CD4-positive, alpha-beta T cell treated with Interleukin-12 subunit alpha and Interleukin-12 subunit beta, for 1 hour (primary cell): ENCODE data around the gene RAPGEF4.

ENCODE experiments used
- DNase-seq: peaks from one replicate; pipeline ENCODE4 v3.0.0-alpha.2; 2020

RAPGEF4 gene

DNA sequence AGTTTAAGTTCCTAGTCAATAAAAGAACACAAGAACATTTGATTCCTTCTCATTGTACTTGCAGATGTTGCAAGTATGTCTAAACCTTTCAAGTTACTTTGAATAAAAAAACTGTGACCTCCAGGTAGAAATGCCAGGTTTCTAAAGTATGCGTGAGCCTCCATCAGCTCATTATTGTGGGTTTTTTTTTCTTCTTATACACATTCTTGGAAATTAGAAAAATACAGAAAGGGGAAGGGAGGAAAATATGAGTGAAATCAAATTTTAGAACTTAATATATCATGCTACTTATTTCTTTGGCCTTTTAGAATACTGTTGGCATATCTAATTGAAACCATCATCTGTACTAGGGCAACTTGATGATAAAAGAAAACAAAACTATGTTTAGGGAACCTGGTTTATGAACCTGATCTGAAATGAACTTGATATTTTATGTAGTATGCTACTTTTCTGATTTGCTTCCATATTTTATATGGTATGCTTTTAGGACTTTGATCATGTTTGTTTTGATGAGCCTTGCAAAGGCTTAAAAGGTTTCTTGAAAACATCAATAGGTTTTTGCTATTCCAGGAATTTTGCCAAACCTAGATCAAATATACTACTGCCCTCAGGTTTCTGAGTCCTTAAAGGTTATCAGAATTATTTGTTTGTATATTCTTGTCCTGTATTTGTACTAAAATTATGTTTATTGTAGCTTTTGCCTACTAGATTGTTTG, 209.3 kb downstream of the RAPGEF4 start:
- DNase-seq: no peak

DNA sequence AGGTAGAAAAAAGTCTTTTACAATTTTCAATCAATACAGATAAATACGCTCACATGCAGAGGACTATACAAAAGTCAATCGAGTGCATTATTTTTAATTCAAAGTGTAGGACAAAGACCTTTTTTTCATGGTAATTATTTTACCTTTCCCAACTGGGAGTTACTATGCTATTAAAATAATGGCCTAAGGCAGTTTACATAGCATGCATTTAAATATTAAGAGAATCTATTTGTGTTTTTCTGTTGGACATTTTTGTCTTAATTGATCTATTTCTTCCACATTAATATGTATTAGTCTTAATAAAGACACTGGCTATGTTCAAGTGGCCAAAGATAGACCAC, 209.8 kb downstream of the RAPGEF4 start:
- no peak for DNase-seq

DNA sequence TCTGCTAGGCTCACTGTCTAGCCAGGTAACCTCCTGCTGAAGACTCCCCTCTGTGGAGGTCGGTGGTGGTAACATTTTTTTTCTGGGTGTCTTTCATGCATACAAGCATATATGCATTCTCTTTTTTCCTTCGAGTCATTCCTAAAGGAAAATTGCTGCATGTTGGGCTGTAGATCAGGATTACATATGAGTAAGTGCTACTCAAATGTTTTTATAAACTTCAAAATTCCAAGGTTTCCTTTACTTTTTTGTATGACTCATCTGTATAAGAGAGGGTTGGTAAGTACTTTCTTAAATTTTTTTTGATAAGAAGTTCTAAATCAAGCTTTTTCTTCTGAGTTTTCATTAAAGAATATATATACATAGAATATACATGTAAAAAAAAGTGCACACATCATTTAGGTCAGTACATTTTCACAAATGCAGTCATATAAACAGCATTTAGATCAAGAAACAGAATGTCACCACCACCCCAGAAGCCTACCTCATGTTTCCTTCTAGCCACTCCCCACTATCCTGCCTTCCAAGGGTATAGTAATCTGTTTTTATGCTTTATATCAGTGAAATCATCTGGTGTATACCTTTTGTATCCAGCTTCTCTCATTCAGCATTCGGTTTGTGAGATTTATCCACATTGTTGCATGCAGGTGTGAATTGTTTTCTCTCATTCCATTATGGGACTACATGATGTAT, 212.0 kb downstream of the RAPGEF4 start:
- DNase-seq: no peak

DNA sequence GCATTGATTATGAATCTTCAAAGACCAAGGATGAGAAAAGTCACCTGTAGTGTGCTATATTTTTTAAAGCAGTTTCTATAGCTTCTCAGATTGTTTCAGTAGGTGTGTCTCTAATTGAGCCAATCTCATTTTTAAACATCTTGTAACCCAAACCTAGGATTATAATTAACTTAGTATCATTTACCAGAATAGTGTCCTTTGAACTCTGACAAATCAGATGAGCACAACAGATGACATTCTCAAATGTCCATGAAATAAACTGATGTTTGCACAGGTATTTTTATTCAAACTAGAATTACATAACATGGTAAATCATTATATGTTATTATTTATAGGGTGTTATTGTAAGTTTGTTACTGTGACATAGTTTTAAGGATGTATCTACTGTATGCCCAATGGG, 213.9 kb downstream of the RAPGEF4 start:
- no peak for DNase-seq

DNA sequence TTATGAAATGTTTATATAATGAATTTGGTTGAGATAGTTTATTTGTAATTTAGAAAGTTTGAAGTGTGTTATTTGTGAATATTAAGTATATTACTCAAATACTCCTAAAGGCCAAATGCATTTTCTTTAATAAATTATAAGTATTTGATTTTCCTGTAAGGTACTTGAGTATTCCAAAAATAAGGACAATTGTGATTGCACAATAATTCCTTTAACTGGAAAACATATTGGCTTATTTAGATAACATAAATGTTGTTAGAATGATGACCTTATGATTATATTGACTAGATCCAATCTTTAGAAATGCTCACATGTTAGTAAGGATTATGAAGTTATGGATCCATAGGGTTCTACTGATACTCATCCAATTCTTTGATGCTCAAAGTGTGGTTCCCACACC, 214.9 kb downstream of the RAPGEF4 start:
- no peak for DNase-seq

DNA sequence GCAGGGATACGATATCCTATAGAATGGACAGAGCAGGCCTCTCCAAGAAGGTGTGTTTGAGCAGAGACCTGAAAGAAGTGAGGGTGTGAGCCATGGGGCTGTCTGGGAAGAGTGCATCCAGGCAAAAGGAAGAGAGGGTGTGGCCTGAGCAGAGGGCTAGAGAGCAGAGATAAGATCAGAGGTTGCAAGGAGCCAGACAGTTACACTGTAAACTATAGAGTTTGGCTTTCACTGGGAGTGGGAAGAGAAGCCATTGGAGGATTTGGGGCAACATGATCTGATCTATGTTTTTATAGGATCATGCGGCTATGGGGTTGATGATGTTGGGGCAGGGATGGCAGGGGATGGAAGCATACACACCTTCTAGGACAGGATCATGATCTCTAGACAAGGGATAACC, 215.9 kb downstream of the RAPGEF4 start:
- no peak for DNase-seq

DNA sequence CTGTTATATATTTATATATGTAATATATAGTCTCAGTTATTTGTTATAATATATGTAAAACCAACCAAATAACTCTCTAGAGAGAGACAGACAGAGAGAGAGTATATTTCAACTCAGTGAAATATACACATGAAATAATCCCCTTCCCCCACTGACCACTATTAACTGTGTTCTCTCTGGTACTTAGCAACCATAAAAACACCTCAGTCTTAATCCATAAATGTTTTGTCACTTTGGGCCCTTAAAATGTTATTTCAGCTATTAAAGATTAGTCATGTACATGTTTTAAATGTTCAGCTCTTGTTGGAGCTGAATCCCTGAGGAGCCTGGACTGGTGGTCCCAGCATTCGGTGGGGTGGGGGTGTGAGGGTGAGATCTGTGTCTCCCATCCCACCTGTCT, 217.8 kb downstream of the RAPGEF4 start:
- DNase-seq: no peak

DNA sequence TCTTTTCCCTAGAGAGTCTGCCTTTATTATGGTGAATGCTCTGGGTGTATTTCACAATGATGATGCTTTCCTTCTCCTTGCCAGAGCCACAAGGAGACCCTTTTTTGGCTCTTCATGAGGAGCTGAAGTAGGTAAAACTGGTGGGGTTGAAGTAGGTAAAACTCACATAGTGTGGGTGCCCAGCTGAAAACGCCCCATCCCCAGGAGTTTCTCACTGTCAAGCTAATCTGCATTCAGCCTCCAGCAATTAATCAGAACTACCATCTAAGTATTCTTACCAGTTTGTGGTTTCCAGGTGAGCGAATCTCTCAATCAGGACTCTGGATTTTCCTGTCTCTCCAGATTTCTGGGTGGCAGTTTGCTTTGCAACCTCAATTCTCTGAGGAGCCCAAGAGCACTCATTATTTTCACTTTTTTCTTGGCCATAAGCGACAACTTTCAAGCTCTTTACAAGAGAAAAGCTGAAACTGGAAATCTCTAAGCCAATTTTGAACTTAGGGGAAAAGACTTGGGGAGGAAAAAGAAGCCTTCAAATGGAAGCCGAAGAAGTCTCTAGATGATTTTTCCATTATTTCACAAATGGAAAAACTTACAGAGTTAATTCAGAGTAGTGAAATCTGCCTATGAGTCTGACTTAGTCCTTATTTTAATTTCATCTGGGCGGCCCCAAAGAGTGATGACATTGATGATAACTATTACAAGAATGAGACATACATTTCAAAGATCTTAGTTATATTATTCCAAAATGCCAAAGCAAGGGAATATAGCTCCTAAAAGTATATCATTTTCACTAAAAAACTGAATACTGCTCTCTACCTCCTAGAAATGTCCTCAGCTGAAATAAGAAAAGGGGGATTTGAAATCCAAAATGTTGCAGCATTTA, 218.6 kb downstream of the RAPGEF4 start:
- no peak for DNase-seq

DNA sequence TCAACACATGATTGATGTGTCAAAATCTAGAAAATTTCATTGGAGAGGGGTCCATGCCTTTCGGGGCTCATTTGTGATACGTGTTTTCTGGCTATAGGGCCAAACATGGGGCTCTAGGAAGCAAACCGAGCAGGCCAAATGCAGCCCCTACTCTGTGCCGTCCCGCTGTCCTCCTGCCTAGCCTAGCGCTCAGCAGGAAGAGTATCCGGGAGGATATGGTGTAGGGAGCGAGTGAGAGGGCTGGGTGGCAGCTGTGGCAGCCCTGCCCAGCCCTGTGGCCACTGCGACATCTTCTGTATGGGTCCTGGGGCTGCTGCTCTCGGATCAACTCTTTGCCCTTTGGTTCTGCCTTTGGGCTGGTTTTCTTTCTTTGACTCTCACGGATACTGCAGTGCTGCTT, 219.9 kb downstream of the RAPGEF4 start:
- DNase-seq: no peak

DNA sequence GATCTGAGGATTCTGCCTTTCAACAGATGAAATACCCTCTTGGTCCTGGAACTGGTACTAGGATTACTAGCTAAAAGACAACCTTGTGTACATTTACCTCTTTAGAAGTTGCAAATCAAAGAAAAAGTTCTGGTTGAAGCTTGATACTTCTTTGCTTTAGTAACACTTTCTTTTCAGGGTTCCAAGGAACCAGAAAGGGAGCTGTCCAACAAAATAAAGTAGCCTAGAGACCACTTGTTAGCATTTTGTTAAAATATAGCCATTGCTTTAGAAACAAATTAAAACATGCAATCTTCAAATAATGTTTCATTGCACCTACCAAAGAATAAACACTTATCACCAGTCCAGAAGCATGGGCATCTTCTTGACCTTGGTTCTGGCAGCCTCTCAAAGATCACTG, 222.1 kb downstream of the RAPGEF4 start:
- DNase-seq: no peak

DNA sequence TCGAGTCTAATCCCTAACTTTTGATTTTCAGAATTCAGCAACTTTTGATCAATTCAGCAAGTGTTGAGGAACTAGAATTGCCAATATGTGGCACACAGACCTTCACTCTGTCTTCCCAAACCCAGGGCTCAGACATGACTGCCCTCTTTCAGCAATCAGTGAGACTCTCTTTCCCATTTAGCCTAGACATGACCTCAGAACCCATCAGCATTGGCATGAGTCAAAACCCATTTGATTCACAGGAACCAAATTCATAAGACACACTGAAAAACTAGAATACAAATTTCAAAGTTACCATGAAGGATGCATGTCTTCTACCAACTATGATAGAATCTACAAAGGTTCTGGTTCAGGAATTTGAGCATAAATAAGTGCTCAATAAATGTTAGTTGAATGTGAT, 226.4 kb downstream of the RAPGEF4 start:
- no peak for DNase-seq

DNA sequence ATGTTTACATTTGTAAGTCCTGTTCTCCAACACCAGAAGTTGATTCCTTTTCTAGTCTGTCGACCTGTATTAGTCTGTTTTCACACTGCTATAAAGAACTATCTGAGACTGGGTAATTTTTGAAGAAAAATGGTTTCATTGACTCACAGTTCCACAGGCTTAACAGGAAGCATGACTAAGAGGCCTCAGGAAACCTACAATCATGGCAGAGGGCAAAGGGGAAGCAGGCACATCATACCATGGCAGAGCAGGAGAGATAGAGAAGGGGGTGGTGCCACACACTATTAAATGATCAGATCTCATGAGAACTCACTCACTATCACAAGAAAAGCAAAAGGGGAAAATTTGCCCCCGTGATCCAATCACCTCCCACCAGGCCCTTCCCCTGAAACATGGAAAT, 227.2 kb downstream of the RAPGEF4 start:
- no peak for DNase-seq

DNA sequence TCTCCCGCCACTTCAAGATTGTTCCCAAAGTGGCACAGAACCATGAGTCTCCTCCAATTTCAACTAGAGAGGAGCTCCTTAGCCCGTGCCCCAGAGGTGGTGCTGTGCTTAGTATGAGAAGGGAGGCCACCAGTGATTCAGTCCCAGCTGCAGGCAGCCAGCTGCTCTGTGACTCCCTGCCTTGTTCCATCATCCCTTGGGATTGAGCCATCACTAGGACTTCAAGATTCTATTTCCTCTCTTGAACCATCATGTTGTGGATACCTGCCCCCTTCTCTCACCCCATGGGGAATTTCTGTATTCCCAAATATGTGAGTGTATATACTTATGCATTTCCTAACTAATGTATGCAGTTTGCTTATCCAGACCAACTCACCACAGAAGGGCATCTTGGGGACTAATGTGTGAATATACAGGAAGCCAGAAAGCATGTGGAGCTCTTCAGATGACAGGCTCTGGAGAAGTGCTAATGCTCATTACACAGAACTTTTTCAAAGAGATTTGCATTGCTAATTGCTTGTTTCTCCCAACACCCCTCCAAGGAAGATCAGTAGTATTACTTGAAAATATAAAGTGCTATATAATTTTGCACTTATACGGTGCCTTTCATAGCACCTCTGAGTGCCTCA, 229.0 kb downstream of the RAPGEF4 start:
- DNase-seq: no peak

DNA sequence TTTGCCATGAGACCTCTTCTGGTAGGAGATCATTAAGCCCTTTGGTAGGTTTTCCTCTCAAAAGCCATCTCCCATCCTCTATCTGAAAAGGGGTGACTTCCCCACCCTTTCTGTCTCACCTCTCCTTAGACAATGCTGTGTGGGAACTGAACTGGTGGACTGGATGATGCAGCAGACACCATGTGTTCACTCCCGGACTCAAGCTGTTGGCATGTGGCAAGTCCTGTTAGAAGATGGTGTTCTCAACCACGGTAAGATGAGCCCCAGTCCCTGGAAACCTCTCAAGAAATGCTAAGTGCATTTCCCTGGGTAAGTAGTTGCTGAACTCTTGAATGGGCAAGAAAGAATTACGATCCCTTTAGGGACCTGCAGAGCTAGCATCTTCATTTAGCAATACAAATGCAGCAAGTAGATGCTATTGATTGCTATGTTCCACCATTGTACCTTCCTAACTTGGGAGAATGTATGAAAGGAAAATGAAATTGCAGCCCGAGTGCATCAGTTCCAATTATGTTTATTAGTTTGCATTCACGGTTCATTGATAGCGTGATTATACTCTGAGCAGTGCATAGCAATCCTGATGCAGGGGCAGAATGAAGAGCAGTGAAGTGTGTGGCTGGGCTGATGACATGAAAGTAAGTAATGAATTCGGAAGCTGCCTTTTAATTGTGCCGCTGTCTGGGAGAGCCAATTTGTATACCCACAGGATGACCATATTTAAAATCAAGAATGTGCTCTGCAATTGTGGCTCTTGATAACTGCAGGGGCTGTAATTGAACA, 230.0 kb downstream of the RAPGEF4 start:
- no peak for DNase-seq

DNA sequence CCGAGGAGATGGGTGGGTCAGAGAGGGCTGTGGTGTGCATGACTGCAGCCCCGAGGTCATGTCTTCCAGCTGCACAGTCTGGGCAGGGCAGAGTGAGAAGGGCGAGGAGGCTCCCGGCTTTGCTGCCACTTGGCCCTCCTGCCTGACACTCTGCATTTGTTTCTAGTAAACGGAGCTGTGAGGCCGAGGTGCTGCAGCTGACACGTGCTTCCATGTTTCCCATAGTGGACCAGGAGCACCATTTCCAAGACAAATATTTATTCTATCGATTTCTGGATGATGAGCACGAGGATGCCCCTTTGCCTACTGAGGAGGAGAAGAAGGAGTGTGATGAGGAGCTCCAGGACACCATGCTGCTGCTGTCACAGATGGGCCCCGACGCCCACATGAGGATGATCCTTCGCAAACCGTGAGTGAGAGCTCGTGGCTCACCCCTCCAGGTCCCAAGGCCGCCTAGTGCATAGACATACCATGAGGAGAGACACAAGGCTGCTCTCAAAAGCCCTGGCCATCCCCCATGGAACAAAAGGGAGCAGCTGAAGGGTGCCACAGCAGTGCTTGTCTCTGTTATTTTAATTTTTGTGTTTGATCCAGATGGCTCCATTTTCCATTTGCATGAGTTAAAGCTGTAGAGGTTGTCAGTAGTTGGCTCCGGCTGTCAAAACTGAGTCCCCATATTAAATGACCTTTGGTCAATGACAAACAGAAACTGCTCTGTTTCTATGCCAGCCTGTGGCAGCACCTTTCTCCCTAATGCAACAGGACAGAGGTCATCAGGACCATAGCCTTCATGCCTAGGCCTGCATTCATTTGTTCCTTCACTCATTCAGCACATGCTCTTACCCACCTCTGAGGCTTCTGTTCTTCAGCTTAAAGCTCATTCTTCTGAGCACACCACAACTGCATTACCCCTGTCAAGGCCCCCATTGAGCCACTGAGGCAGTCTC, 231.7 kb downstream of the RAPGEF4 start:
- DNase-seq: no peak

DNA sequence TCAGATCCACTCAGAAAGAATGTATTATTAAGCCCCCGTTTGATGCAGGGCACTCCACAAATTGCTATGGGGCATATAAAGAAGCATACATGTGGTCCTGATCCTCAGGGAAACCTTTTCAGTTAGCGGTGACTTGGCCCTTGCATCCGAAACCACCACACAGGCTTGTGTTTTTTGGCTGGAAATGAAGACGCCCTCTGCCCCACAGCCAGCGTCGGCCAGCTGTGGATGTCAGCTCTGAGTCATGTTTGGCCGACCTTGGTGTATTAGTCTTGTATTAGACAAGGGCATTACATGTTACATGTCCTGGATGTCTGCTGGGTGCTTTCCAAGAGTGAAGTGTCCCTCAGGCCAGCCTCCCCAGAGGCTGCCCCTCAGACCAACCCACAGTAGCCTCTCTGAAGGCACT, 232.4 kb downstream of the RAPGEF4 start:
- DNase-seq: no peak

DNA sequence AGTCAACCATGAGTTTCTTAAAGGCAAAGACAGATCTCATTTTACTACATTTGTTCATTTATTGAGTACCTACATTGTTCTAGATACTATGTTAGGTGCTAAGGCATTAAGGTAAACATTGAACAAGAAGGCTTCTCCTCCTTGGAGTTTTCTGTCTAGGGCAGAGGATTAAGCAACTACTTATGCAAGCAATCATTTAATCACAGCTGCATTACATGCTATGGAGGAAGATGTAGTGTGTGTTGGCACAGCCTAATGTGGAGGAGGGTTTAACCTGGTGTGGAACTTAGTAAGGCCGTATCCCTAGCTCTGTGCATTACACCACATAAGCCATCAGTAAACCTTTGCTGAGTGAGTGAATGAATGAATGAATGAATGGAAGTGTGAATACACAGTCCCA, 233.5 kb downstream of the RAPGEF4 start:
- no peak for DNase-seq

DNA sequence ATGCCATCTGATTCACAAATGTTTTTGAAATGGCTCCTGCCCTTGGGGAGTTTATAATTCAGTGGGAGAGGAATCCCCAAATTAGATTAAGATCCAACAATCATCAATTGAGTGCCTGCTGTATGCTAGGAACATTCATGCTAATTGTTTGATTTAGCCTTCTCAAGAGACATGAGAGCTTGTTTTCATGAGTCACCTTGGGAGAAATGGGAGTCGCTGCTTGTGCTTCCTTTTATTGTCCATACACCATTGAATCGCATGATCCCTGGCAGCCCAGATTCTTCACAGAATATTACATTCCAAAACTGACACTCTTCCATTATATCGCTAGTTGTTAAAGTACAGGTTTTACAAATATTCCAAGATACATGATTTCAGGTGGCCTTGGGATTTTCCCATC, 234.0 kb downstream of the RAPGEF4 start:
- DNase-seq: no peak

DNA sequence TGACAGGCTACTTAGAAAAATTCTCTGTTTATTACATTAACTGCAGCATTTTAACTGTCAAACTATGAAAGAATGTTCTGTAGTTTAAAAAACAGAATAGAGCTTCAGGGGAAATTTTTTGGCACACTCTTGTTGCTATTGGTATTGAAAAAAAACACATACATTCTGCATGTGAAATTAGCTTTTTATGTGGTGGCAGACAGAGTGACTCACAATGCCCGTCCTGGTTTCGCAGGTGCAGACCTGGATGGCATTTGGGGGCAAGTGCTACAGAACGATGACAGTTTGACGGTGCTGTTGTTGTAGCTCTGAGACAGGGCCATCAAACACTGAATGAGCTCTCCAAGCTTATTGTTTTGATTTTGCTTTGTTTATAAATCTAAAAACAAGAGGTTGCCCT, 235.0 kb downstream of the RAPGEF4 start:
- peak; percentile 17 for DNase-seq

DNA sequence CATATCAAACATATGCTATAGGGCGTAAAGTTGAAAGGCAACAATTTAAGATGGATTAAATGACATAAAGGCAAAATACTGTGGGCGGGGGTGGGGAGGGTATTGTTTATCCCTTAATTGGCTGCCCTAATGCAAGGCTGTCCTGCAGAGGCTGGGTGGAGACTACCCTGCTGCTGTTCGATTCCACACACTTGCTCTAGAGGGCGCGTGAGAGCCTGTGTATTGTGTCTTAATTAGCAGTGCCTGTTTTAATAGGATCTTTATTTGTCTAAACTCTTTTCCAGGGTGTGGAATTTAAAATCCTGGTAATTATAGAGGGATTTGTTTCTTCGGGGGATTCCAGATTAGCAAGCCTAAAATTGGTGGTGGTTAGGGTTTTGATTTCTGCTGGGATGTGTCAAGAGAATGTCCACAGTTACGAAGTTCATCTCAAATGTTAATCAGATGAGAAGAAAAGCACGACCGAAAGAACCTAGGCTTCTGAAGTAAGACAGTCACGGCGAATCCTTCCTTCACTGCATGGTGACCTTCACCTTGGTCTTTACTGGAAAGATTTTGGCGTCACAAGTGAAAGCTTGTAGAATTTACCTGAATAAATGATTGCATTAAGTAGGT, 236.5 kb downstream of the RAPGEF4 start:
- peak; percentile 32 for DNase-seq

DNA sequence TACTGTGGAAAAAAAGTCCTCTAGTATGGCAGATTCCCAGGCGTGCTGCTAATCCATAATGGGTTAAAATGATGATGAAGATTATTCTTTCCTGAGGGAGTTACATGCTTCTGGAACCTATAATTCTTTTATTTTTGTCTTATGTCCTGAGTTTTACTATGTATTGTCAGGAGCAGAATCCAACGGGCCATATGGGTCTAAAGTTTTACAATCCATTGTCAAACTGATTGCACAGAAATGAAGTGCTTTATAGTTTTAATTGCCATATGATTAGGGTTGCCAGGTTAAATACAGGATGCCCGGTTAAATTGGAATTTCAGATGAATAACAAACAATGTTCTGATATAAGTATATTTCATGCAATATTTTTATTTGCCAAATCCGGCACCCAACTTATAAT, 239.1 kb downstream of the RAPGEF4 start:
- no peak for DNase-seq
